NB4 (cell line): ENCODE results near the gene UTS2B.

Experiments used
- DNase-seq: peaks from one replicate; pipeline ENCODE4 v3.0.0; 2010; ENCODE audit warnings: low read depth
- H3K4me3 ChIP-seq: one replicate; pipeline ENCODE4 v1.5.1; 2011; ENCODE audit warnings: mild to moderate bottlenecking, low read depth, low read length, moderate library complexity
- CTCF ChIP-seq: IDR thresholded peaks from one replicate; pipeline ENCODE4 v1.5.1; 2012; ENCODE audit warnings: low read depth, low read length
- MAX ChIP-seq: IDR thresholded peaks from 2 replicates; pipeline ENCODE4 v1.6.1; 2011; ENCODE audit warnings: low read depth, low read length
- MYC ChIP-seq: IDR thresholded peaks from 2 replicates; pipeline ENCODE4 v1.6.1; 2011; ENCODE audit warnings: low read depth, low read length
- POLR2A ChIP-seq: IDR thresholded peaks from 2 replicates; pipeline ENCODE4 v1.6.1; 2011; ENCODE audit warnings: mild to moderate bottlenecking; ENCODE audit not compliant: insufficient read length; ENCODE audit errors: extremely low read depth

The UTS2B gene

GRCh38 chr3:191269289-191270085 lies 60.8 kb downstream of the UTS2B start:
- TF ChIP-seq CTCF (no peak), POLR2A (no peak), MAX (no peak), MYC (no peak)
- no peak overlapping the region for H3K4me3 ChIP-seq
- DNase-seq, result no peak

GRCh38 chr3:191268737-191269136 lies 61.6 kb downstream of the UTS2B start:
- TF ChIP-seq MAX, result no peak
- no peak for TF ChIP-seq POLR2A
- TF ChIP-seq MYC, result no peak
- no peak for TF ChIP-seq CTCF
- DNase-seq, result no peak
- H3K4me3 ChIP-seq, result no peak overlapping the region

- no peak for TF ChIP-seq MAX
- no peak for TF ChIP-seq MYC
- TF ChIP-seq CTCF, result no peak
- TF ChIP-seq POLR2A, result no peak
- no peak for DNase-seq
Measured at GRCh38 chr3:191263850-191264249, 66.5 kb downstream of the UTS2B start.

GRCh38 chr3:191263365-191263764 lies 67.0 kb downstream of the UTS2B start:
- no peak for DNase-seq
- no peak for TF ChIP-seq MAX
- no peak for TF ChIP-seq CTCF
- TF ChIP-seq POLR2A, result no peak
- no peak for TF ChIP-seq MYC
- H3K4me3 ChIP-seq, result no peak overlapping the region

More at GRCh38 chr3:191263850-191264249, 66.5 kb downstream of the UTS2B start:
- no peak overlapping the region for H3K4me3 ChIP-seq

GRCh38 chr3:191262650-191263049 lies 67.7 kb downstream of the UTS2B start:
- DNase-seq, result no peak
- TF ChIP-seq MAX, result no peak
- no peak for TF ChIP-seq POLR2A
- no peak for TF ChIP-seq MYC
- no peak for TF ChIP-seq CTCF

More at GRCh38 chr3:191262650-191263049, 67.7 kb downstream of the UTS2B start:
- H3K4me3 ChIP-seq, result no peak overlapping the region
